Stomach (tissue), 9 donors: ENCODE data around the gene SMARCB1. TPM values are rescaled to one million over a fixed set of nuclear protein-coding genes. Genes with fewer than 3 reads are reported as not detected.

ENCODE experiments used
- DNase-seq, 2 donors: peaks; one replicate each; pipeline versions ENCODE4 v3.0.0 to v3.0.0-alpha.2; 2013 to 2019
- H3K27ac ChIP-seq, 5 donors: fragments of 200-600 bp in 4 of 5; sonication (generic) in 4 of 5; one replicate each; pipeline ENCODE4 v1.5.1; 2013 to 2019; ENCODE audit warnings: mild to moderate bottlenecking in 1 of 5, moderate library complexity in 1 of 5
- H3K27me3 ChIP-seq, 3 donors: fragments of 200-600 bp; sonication (generic); one replicate each; pipeline ENCODE4 v1.5.1; 2017 to 2019; ENCODE audit warnings: mixed run types in 1 of 3
- H3K36me3 ChIP-seq, 4 donors: fragments of 200-600 bp; sonication (generic); 1 replicate in 3 of 4; 2 replicates in 1 of 4; pipeline ENCODE4 v1.5.1; 2016 to 2019
- H3K4me1 ChIP-seq, 4 donors: fragments of 200-600 bp; sonication (generic); one replicate each; pipeline ENCODE4 v1.5.1; 2016 to 2019
- H3K4me3 ChIP-seq, 4 donors: fragments of 200-600 bp; sonication (generic) in 3 of 4; one replicate each; pipeline ENCODE4 v1.5.1; 2016 to 2019; ENCODE audit warnings: mild to moderate bottlenecking in 1 of 4
- H3K9me3 ChIP-seq, 4 donors: fragments of 200-600 bp; sonication (generic); one replicate each; pipeline ENCODE4 v1.5.1; 2016 to 2019
- CTCF ChIP-seq, 7 experiments: fragments of 450-650 bp in 4 of 7; fragments of 200-600 bp in 3 of 7; sonication (generic) in 3 of 7; IDR thresholded peaks; one replicate each; pipeline ENCODE4 v1.5.1; 2016 to 2019; ENCODE audit warnings: antibody characterized with exemption in 7 of 7, control low read depth in 2 of 7, mild to moderate bottlenecking in 1 of 7
- EP300 ChIP-seq: sonication (generic); formaldehyde crosslinking; IDR thresholded peaks from one replicate; pipeline ENCODE4 v1.6.1; 2017; ENCODE audit warnings: antibody characterized with exemption
- POLR2A ChIP-seq, 4 donors: fragments of 450-650 bp; IDR thresholded peaks; one replicate each; pipeline ENCODE4 v1.6.1; 2016; ENCODE audit warnings: antibody characterized with exemption in 4 of 4, control low read depth in 2 of 4, mild to moderate bottlenecking in 1 of 4, moderate library complexity in 1 of 4
- POLR2AphosphoS5 ChIP-seq, 3 donors: sonication (generic); formaldehyde crosslinking; IDR thresholded peaks; one replicate each; pipeline ENCODE4 v1.6.1; 2016; ENCODE audit warnings: antibody characterized with exemption in 3 of 3
- WGBS, 5 donors: extraction: QIAGEN DNeasy Blood & Tissue Kit in 3 of 5; methylation state at CpG; one replicate each; pipeline versions ENCODE4 v1.1.5 to v1.1.7; 2013 to 2018; 5-methylcytosine and 5-hydroxymethylcytosine counted together
- intact Hi-C: fragments of 100-400 bp; cut with DNase I; formaldehyde crosslinking; loops from one replicate; pipeline ENCODE4 v1.15.1; 2023; ENCODE audit warnings: low total_unique reads
- polyA plus RNA-seq, 3 donors: library from polyadenylated mRNA; stranded (reverse); fragments of 200-250 nt; gene quantifications; one replicate each; pipeline ENCODE4 v1.2.3, GENCODE V29; 2013
- small RNA-seq, 4 donors: library from RNA; depleted of rRNA; stranded (forward); fragments of <200 nt; gene quantifications; one replicate each; pipeline ENCODE3, GENCODE V24; 2016
- total RNA-seq, 5 donors: library from RNA; depleted of rRNA; stranded (reverse); fragments of >200 nt; gene quantifications; one replicate each; pipeline versions ENCODE4 v1.1.0 to v1.2.3, GENCODE V29; 2014 to 2016
- donor health status: healthy with polysubstance abuse.
- donor health status: Bipolar disorder and iron deficiency.
- donor health status: healthy.

The SMARCB1 gene
- total and polyA plus RNA-seq, 8 donors: 13.4 to 74.6 (median 40.8) TPM

- DNase-seq: no peak
- no peak for TF ChIP-seq POLR2A (IDR thresholded peaks at IDR 0.05)
- no peak for TF ChIP-seq EP300
- no peak for TF ChIP-seq CTCF (IDR thresholded peaks at IDR 0.05)
- TF ChIP-seq POLR2AphosphoS5 (IDR thresholded peaks at IDR 0.05): no peak
- Histone ChIP-seq H3K27me3 (no peaks in the 10 kb centered on the region), H3K27ac (no peak overlapping the region), H3K4me3 (no peak overlapping the region), H3K4me1 (peaks cover 0 to 9% (median 4%) of the 10 kb centered on the region in 4 donors), H3K9me3 (no peaks in the 10 kb centered on the region), H3K36me3 (peaks cover 0 to 56% (median 20%) of the 10 kb centered on the region in 4 donors)
- WGBS, 5 donors: 90 to 98% (median 96%) methylated on average over 6 to 9 of the region's 9 CpGs
- intact Hi-C loops: no loop called here
Measured at GRCh38 chr22:23884140-23884539, 97.4 kb downstream of the SMARCB1 start.

Small RNAs within 50 kb of the gene (small RNA-seq; reads per million reads assigned to genes)
- gene RN7SL268P: 0 reads per million in 4 donors

Other genes starting within 250 kb of the SMARCB1 start
- gene IGLL1, start 206.7 kb upstream of the SMARCB1 start, total RNA-seq: under 1 TPM in 1 of 5 donors, not detected in 4; 0.55 TPM
- not detected for gene IGLL1, start 206.7 kb upstream of the SMARCB1 start, polyA plus RNA-seq
- 10 to 100 TPM in 1 of 5 donors, under 1 TPM in 1, not detected in 3; 0.92 to 49.0 TPM for gene DRICH1, start 154.6 kb upstream of the SMARCB1 start, total RNA-seq
- under 1 TPM in 2 of 3 donors, not detected in 1; 0.28 to 0.93 TPM for gene DRICH1, start 154.6 kb upstream of the SMARCB1 start, polyA plus RNA-seq
- 1 to 10 TPM in 2 of 5 donors, not detected in 3; 2.9 to 5.9 TPM for gene RGL4, start 96.0 kb upstream of the SMARCB1 start, total RNA-seq
- 1 to 10 TPM in 1 of 3 donors, under 1 TPM in 1, not detected in 1; 0.65 to 2.9 TPM for gene RGL4, start 96.0 kb upstream of the SMARCB1 start, polyA plus RNA-seq
- gene ZNF70, start 35.9 kb upstream of the SMARCB1 start, total RNA-seq: 1 to 10 TPM in 4 of 5 donors, under 1 TPM in 1; 0.87 to 9.4 (median 4.5) TPM
- gene ZNF70, start 35.9 kb upstream of the SMARCB1 start, polyA plus RNA-seq: under 1 TPM; 0.58 to 0.68 (median 0.61) TPM
- not detected for gene VPREB3, start 32.5 kb upstream of the SMARCB1 start, total RNA-seq
- 1 to 10 TPM; 1.1 to 8.7 (median 7.8) TPM for gene VPREB3, start 32.5 kb upstream of the SMARCB1 start, polyA plus RNA-seq
- gene C22orf15, start 24.0 kb upstream of the SMARCB1 start, total RNA-seq: not detected
- gene C22orf15, start 24.0 kb upstream of the SMARCB1 start, polyA plus RNA-seq: under 1 TPM in 1 of 3 donors, not detected in 2; 0.05 TPM
- gene CHCHD10, start 19.0 kb upstream of the SMARCB1 start, total RNA-seq: 100 to 1,000 TPM in 1 of 5 donors, 10 to 100 TPM in 2, 1 to 10 TPM in 2; 5.8 to 589 (median 43.2) TPM
- gene CHCHD10, start 19.0 kb upstream of the SMARCB1 start, polyA plus RNA-seq: 100 to 1,000 TPM; 159 to 204 (median 168) TPM
- gene MMP11, start 14.1 kb upstream of the SMARCB1 start, total RNA-seq: 10 to 100 TPM in 1 of 5 donors, 1 to 10 TPM in 2, not detected in 2; 2.3 to 54.2 (median 5.3) TPM
- 1 to 10 TPM in 2 of 3 donors, under 1 TPM in 1; 0.50 to 2.0 (median 2.0) TPM for gene MMP11, start 14.1 kb upstream of the SMARCB1 start, polyA plus RNA-seq
- 10 to 100 TPM in 2 of 5 donors, 1 to 10 TPM in 2, under 1 TPM in 1; 0.45 to 24.1 (median 5.2) TPM for gene DERL3, start 52.0 kb downstream of the SMARCB1 start, total RNA-seq
- 10 to 100 TPM in 1 of 3 donors, 1 to 10 TPM in 2; 6.2 to 24.5 (median 7.9) TPM for gene DERL3, start 52.0 kb downstream of the SMARCB1 start, polyA plus RNA-seq
- 10 to 100 TPM in 1 of 5 donors, 1 to 10 TPM in 4; 3.2 to 10.3 (median 6.6) TPM for gene SLC2A11, start 70.9 kb downstream of the SMARCB1 start, total RNA-seq
- gene SLC2A11, start 70.9 kb downstream of the SMARCB1 start, polyA plus RNA-seq: 1 to 10 TPM; 5.8 to 9.1 (median 6.7) TPM
- gene MIF, start 107.4 kb downstream of the SMARCB1 start, total RNA-seq: 100 to 1,000 TPM in 4 of 5 donors, 10 to 100 TPM in 1; 59.5 to 293 (median 214) TPM
- 100 to 1,000 TPM; 496 to 940 (median 891) TPM for gene MIF, start 107.4 kb downstream of the SMARCB1 start, polyA plus RNA-seq
- 10 to 100 TPM in 1 of 5 donors, 1 to 10 TPM in 1, not detected in 3; 1.7 to 30.0 TPM for gene GSTT2B, start 174.2 kb downstream of the SMARCB1 start, total RNA-seq
- 10 to 100 TPM in 2 of 3 donors, 1 to 10 TPM in 1; 3.5 to 45.8 (median 10.1) TPM for gene GSTT2B, start 174.2 kb downstream of the SMARCB1 start, polyA plus RNA-seq
- gene DDTL, start 179.9 kb downstream of the SMARCB1 start, total RNA-seq: 10 to 100 TPM in 1 of 5 donors, 1 to 10 TPM in 2, not detected in 2; 3.0 to 53.6 (median 4.2) TPM
- 1 to 10 TPM; 2.7 to 6.0 (median 4.9) TPM for gene DDTL, start 179.9 kb downstream of the SMARCB1 start, polyA plus RNA-seq
- 100 to 1,000 TPM in 4 of 5 donors, 10 to 100 TPM in 1; 72.5 to 534 (median 196) TPM for gene DDT, start 187.5 kb downstream of the SMARCB1 start, total RNA-seq
- 100 to 1,000 TPM; 266 to 486 (median 374) TPM for gene DDT, start 187.5 kb downstream of the SMARCB1 start, polyA plus RNA-seq
- gene GSTT2, start 193.2 kb downstream of the SMARCB1 start, total RNA-seq: not detected
- gene GSTT2, start 193.2 kb downstream of the SMARCB1 start, polyA plus RNA-seq: 1 to 10 TPM in 1 of 3 donors, not detected in 2; 8.6 TPM
- gene GSTT4, start 218.5 kb downstream of the SMARCB1 start, total RNA-seq: not detected
- gene GSTT4, start 218.5 kb downstream of the SMARCB1 start, polyA plus RNA-seq: not detected
- 100 to 1,000 TPM in 2 of 5 donors, 10 to 100 TPM in 3; 39.7 to 623 (median 93.7) TPM for gene CABIN1, start 224.3 kb downstream of the SMARCB1 start, total RNA-seq
- 10 to 100 TPM; 14.8 to 25.9 (median 20.2) TPM for gene CABIN1, start 224.3 kb downstream of the SMARCB1 start, polyA plus RNA-seq